ENCODE results near the gene PDGFD.

DNA sequence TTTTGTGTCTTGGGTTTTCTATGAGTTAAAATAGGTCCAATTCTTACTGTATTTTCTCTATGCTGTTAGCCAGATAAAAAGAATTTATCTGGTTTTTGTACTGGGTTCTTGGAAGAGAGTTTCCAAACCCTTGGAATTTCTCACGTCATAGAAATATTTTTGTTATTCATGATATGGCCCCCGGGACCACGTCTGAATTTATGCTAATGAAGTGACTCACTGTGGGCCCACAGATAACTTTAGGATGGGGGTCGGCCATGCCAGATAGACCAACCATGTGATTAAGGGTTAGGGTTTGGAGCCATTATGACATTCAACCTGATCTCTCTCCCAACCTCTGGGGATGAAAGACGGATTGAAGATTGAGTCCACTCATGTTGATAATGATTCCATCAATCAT lies 163.1 kb downstream of the PDGFD start:
- TF ChIP-seq, protein P1, sequence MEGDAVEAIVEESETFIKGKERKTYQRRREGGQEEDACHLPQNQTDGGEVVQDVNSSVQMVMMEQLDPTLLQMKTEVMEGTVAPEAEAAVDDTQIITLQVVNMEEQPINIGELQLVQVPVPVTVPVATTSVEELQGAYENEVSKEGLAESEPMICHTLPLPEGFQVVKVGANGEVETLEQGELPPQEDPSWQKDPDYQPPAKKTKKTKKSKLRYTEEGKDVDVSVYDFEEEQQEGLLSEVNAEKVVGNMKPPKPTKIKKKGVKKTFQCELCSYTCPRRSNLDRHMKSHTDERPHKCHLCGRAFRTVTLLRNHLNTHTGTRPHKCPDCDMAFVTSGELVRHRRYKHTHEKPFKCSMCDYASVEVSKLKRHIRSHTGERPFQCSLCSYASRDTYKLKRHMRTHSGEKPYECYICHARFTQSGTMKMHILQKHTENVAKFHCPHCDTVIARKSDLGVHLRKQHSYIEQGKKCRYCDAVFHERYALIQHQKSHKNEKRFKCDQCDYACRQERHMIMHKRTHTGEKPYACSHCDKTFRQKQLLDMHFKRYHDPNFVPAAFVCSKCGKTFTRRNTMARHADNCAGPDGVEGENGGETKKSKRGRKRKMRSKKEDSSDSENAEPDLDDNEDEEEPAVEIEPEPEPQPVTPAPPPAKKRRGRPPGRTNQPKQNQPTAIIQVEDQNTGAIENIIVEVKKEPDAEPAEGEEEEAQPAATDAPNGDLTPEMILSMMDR (IDR thresholded peaks at IDR 0.05): no peak
- no peak for TF ChIP-seq POLR2AphosphoS5 (IDR thresholded peaks at IDR 0.05; ENCODE audit: insufficient read depth in 1 of 2, low read depth in 1 of 2)
